HG03108 (cell line): ENCODE data around the gene PARD3.
"Not testable (repeated sequence)": the region's sequence is repeated elsewhere in the genome, so short reads cannot be mapped to it uniquely, and the experiment has no call there.

ENCODE experiments used
- ATAC-seq: cut with Tn5 transposase; IDR thresholded peaks from one replicate; pipeline ENCODE4 v1.9.1; 2021; ENCODE audit warnings: moderate library complexity; ENCODE audit not compliant: unreplicated experiment

The PARD3 gene

GRCh38 chr10:34815185-34816084 is at the start of gene PARD3:
PARD3 (minus strand) TSS chr10:34815296; CDS start chr10:34814995, 301 bp downstream.
- ATAC-seq: peak; percentile 34

DNA sequence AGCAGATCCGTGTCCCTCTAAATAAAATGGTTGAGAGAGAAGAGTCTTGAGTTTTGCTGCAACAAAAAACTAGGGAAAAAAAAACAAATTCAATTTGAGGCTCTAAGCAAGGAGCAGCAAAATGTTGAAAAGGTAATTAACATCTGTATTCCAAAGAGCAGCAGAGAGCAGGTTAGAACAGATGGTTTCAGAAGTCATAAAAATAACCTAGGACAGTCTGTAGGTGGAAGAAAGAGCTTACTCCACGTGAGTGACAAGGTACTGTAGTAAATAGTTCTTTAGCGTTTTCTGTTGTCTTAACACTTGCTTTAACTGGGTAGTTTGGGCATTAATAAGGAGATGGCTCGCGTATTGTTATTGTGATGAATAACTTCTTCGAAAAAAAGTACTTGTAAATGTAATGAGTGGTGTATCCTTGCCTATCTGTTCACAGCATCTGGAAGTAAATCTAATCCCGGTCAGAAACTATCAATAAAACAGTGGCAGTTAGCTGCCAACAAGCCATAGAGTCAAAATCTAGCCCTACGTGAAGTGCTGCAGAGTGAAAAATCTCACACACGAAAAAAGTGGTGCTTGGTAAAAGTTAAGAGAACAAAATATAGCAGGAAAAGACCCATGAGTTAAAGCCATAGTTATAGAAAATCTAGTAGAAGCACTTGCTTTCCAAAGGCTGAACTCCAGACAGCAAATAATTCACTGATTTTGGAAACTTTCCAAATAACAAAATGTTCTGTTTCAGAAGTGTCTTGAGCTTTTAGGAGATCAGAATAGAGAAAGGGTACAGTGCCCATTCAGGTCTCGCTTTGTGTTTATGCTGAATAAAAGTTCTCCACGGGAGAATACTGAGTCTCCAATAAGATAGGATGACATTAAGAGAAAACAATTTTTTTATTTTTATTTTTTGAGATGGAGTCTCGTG is 49.3 kb upstream of the PARD3 start:
- ATAC-seq: no peak

DNA sequence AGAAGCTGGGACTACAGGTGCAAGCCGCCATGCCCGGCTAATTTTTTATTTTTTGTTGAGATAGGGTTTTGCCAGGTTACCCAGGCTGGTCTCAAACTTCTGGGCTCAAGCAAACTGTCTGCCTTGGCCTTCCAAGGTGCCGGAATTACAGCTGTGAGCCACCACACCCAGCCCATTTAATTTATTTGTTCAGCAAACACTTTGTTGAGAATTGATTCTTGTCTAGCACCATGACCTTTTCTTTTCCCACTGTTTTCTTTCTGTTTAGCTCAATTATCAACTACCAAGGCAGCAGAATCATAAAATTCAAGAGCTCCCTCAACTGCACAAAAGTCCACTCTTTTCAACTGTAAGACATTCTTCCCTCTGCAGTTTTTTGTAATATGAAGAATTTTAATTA is 47.8 kb upstream of the PARD3 start:
- no peak for ATAC-seq

DNA sequence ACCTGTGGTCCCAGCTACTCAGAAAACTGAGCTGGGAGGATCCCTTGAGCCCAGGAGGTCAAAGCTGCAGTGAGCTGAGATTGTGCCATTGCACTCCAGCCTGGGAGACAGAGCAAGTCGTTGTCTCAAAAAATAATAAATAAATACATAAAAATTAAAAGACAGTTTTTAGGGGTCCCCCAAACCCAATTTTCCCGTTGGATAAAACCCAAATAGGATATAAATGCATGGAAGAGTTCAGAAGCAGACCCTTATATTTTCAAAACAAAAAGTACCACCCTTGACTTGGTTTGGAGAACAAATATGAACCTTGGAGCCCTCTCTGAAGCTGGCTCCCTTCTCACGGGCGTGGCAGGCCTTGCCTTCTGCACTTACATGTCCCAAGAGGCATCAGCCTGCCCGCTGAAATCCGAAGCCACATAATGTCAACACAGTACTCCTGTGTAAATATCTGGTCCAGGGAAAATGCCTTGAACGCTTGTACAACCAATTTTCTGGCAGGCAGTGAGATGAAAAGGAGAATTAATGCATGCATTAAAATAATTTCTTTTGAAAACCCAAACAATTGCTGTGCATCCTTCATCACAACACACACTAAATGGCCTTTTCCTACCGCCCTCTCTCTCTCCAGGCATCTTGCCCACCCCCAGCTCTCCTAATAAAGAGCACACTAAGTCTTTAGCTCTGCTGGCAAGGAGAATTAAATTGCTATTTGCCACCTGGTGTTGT is 46.4 kb upstream of the PARD3 start:
- no peak for ATAC-seq

DNA sequence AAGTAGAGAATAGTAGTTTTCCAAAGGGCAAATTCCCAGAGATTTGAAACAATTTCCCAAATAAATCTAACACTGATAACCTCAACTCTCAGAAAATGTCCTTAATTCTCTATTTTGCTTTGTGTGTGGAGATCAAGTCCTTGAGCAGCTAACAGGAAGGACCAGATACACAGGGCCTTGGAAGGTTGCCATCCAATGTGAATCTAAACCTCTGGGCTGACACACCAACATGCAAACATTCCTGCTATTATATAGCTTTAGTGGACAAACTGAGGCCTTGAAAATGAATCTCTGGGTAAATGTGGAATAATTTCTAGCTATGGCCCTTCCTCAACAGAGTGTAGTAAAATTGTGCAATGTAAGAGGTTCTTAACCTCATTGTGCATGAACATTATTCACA is 44.1 kb upstream of the PARD3 start:
- ATAC-seq: no peak

DNA sequence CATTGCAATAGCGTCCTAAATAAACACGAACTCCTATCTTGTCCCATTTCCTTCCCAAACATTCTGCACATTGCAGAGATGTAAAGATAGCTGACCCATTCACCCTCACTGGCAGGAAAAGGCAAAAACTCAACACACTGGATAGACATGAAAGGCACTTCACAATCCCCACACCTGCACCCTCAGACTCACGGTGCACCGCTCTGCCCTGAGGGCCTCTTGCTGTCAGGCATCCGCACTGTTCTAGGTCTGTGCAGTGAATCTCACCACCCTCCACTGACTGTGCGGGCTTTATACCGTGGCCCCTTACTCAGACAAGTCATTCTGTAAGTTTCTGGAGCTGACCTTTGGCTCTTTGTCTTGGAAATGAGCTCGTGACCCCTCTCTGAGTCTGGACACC is 42.9 kb upstream of the PARD3 start:
- no peak for ATAC-seq

DNA sequence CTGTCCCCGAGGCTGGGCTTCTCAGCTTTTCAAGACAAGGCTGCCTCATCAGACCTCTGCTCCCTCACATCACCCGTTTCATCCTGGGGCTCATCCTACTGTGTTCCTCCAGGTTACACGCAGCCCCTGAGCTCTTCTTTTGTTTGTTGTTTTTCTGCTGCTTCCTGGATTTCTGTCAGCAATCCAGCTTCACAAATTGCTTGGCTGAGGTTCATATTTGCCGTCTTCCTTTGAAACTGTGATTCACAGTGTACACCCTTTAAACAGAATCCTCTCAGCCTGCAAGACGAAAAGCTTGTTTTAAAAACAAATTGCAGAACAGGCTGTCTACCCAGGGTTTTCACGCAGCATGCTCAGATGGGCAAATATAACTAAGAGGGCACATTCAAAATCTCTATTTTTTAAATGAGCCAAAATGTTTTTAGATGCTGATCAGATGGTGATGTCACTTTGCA is 39.1 kb upstream of the PARD3 start:
- ATAC-seq: no peak

DNA sequence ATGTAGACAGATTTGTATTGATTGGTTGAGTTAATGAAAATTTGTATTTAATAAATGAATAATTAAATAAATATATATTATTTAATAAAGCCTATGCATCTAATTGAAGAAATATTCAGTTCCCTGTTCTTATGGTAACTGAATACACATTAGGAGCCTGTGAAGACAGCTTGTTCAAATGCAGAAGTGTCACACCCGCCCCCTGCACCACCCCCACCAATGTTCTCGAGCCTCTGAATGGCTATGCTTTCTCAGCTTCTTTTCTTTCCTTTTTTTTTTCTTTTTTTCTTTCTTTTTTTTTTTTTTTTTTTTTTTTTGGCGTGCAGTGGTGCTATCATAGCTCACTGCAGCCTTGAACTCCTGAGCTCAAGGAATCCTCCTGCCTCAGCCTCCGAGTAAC is 38.3 kb upstream of the PARD3 start:
- no peak for ATAC-seq

GRCh38 chr10:34850558-34850957 is 35.5 kb upstream of the PARD3 start:
- no peak for ATAC-seq

GRCh38 chr10:34850036-34850435 is 34.9 kb upstream of the PARD3 start:
- ATAC-seq: no peak

- ATAC-seq: no peak
Observed at GRCh38 chr10:34845070-34845469, 30.0 kb upstream of the PARD3 start.

- ATAC-seq: no peak
Observed at GRCh38 chr10:34844448-34844847, 29.4 kb upstream of the PARD3 start.

DNA sequence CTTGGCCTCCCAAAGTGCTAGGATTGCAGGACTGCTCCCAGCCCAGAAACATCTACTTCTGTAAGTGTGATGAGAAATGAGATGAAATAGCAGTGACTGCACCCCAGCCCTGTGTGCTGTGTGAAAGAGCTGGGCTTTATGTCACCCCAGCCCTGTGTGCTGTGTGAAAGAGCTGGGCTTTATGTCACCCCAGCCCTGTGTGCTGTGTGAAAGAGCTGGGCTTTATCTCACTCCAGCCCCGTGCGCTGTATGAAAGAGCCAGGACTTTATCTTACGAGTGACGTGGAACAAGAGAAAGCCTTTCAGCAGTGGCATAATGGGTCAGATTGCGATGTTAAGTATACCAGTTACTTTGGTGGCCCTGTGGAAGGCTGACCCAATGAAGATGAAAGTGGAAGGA is 28.4 kb upstream of the PARD3 start:
- ATAC-seq: not testable (repeated sequence)

DNA sequence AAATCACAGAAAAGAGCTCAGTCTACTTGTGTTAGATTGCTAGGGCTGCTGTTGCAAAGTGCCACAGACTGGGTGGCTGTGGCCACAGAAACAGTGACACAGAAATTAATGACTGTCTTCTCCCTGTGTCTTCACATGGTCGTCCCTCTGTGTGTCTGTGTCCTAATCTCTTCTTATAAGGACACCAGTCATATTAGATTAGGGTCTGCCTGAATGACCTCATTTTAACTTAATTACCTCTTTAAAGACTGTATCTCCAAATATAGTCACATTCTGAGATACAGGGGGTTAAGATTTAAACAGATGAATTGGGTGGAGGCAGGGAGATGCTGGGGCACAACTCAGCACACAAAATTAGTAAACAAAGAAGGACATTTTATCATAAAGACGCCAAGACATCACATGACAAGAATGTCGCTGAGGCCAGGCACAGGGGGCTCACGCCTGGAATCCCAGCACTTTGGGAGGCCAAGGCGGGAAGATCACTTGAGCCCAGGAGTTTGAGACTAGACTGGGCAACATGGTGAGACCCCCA is 23.3 kb upstream of the PARD3 start:
- no peak for ATAC-seq

GRCh38 chr10:34835908-34836508 is 20.9 kb upstream of the PARD3 start:
- no peak for ATAC-seq

- ATAC-seq: no peak
Observed at GRCh38 chr10:34834274-34834673, 19.2 kb upstream of the PARD3 start.

GRCh38 chr10:34830217-34830822 is 15.2 kb upstream of the PARD3 start:
- no peak for ATAC-seq

DNA sequence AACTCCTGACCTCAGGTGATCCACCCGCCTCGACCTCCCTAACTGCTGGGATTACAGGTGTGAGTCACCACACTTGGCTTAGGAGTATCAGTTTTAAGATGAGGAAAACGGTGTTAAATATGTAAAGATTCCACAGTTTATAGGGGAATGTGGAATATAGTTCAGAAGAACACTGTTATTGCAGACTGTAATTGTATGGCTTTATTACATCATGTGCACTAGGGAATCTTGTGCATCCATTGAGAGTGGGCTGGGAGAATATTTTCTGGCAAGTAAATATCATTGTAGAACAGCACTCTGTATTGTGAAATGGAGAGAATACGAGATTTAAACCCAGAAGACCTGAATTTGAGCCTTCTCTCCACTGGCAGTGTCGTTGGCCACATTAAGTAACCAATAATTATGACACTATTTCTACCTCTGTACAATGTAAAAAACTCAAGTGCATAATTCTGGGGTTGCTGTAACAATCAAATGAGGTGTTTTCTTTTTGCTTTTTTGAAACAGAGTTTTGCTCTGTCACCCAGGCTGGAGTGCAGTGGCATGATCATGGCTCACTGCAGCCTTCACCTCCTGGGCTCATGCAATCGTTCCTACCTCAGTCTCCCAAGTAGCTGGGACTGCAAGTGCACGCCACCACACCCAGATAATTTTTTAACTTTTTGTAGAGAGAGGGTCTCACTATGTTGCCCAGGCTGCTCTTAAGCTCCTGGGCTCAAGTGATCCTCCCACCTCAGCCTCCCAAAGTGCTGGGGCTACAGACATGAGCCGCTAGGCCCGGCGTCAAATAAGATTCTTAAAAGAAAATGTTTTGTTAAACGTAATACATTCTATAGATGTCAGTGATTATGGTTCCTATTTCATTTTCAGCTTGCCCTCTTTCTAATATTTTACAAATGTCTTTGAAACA is 12.0 kb upstream of the PARD3 start:
- no peak for ATAC-seq

- no peak for ATAC-seq
Observed at GRCh38 chr10:34826221-34826620, 11.1 kb upstream of the PARD3 start.
